Measurements from ENCODE around the gene TOGARAM1. TPM values are rescaled to one million over a fixed set of nuclear protein-coding genes. Genes with fewer than 3 reads are reported as not detected.

The TOGARAM1 gene
- polyA plus RNA-seq, 1 of the 3 experiments (the other 2 are of a cell fraction) = 2.1 TPM

DNA sequence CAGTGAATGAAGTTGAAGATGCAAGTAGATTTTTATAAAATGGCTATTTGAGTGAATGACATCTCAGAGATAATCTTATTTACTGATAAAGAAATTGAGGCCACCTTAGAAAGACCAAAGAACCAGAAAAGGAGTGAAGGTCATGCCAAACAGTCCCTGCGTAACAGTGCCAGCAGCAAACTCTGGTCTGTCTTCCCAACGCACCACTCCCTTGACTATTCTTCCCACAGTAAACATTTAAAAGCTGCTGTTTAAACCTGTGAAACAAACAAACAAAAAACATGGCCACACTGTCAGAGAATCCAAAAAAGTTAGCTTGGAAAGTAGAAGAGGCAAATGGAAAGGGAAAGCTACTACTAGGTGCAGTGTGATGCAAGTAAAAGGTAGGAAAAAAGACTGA lies 120.4 kb downstream of the TOGARAM1 start (continued):
- TF ChIP-seq, protein P1, sequence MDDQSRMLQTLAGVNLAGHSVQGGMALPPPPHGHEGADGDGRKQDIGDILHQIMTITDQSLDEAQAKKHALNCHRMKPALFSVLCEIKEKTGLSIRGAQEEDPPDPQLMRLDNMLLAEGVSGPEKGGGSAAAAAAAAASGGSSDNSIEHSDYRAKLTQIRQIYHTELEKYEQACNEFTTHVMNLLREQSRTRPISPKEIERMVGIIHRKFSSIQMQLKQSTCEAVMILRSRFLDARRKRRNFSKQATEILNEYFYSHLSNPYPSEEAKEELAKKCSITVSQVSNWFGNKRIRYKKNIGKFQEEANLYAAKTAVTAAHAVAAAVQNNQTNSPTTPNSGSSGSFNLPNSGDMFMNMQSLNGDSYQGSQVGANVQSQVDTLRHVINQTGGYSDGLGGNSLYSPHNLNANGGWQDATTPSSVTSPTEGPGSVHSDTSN (IDR thresholded peaks at IDR 0.05) = no peak
- TF ChIP-seq FOSL2 (IDR thresholded peaks at IDR 0.05; ENCODE audit: borderline replicate concordance, low read depth) = no peak
- no peak for TF ChIP-seq POLR2AphosphoS5 (IDR thresholded peaks at IDR 0.05; ENCODE audit: low read depth, low read length)

DNA sequence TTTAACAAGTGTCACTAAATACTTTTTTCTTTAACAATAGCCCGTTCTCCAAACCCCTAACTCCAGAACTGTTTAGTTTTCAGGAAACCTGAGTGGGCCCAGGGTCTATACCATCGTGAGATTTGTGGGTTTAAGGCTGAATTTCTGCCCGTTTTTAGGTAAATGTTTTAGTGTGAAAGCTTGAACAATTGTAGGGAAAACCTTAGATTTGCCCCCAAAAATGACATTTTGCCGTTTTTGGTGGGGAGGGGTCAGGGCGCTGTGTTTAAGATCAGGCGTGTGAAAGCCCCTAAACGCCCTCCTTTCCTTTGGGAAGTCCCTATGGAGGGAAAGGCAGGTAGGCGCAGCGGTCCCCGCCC lies 121.6 kb downstream of the TOGARAM1 start:
- POLR2A ChIA-PET = no interaction called here
- H3K27ac ChIP-seq (ENCODE audit: low read depth in 2 of 2, low read length in 1 of 2) = no peak overlapping the region
- no peaks in the 10 kb centered on the region for H3F3A ChIP-seq (replicated peaks; ENCODE audit: insufficient read depth)
- CTCF ChIA-PET = no interaction called here
- no peaks in the 10 kb centered on the region for H3K27me3 ChIP-seq (ENCODE audit: insufficient read depth)
- peak overlapping the region; percentile 71; the same call in 1 of the 2 replicates for H3K4me2 ChIP-seq
- no peaks in the 10 kb centered on the region for H3K9me3 ChIP-seq
- WGBS (ENCODE audit: low lambda C conversion rate) = 2% methylated on average over 7 of the region's 10 CpGs
- H2AFZ ChIP-seq (ENCODE audit: low read depth) = peak overlapping the region; percentile 98
- peak overlapping the region; percentile 46 to 72 for H3K4me3 ChIP-seq (ENCODE audit: low read depth in 2 of 2, low read length in 1 of 2)
- peaks cover 45% of the 10 kb centered on the region for H3K79me2 ChIP-seq (ENCODE audit: insufficient read depth)
- peaks cover 28% of the 10 kb centered on the region for H4K20me1 ChIP-seq (ENCODE audit: insufficient read depth)
- DNase-seq = no peak
- TF ChIP-seq MXI1 (IDR thresholded peaks at IDR 0.05; ENCODE audit: low read depth, low read length) (no peak), TAF1 (IDR thresholded peaks at IDR 0.05; ENCODE audit: borderline replicate concordance, low read depth, low read length) (no peak), MEF2A (IDR thresholded peaks at IDR 0.05; ENCODE audit: borderline replicate concordance, low read depth) (no peak), NFIC (IDR thresholded peaks at IDR 0.05; ENCODE audit: borderline replicate concordance) (no peak), GATA2 (CRISPR knock-in tag; IDR thresholded peaks at IDR 0.05) (no peak), YY1 (IDR thresholded peaks at IDR 0.05; ENCODE audit: low read depth) (no peak), GABPA (IDR thresholded peaks at IDR 0.05; ENCODE audit: low read depth) (no peak), FOXM1 (IDR thresholded peaks at IDR 0.05; ENCODE audit: low read depth) (no peak), FOSL2 (IDR thresholded peaks at IDR 0.05; ENCODE audit: borderline replicate concordance, low read depth) (no peak), ELF1 (IDR thresholded peaks at IDR 0.05) (no peak), RAD21 (IDR thresholded peaks at IDR 0.05; ENCODE audit: low read length) (no peak), SIN3A (IDR thresholded peaks at IDR 0.05; ENCODE audit: borderline replicate concordance, low read depth, low read length) (no peak)
- TF ChIP-seq, protein P2, sequence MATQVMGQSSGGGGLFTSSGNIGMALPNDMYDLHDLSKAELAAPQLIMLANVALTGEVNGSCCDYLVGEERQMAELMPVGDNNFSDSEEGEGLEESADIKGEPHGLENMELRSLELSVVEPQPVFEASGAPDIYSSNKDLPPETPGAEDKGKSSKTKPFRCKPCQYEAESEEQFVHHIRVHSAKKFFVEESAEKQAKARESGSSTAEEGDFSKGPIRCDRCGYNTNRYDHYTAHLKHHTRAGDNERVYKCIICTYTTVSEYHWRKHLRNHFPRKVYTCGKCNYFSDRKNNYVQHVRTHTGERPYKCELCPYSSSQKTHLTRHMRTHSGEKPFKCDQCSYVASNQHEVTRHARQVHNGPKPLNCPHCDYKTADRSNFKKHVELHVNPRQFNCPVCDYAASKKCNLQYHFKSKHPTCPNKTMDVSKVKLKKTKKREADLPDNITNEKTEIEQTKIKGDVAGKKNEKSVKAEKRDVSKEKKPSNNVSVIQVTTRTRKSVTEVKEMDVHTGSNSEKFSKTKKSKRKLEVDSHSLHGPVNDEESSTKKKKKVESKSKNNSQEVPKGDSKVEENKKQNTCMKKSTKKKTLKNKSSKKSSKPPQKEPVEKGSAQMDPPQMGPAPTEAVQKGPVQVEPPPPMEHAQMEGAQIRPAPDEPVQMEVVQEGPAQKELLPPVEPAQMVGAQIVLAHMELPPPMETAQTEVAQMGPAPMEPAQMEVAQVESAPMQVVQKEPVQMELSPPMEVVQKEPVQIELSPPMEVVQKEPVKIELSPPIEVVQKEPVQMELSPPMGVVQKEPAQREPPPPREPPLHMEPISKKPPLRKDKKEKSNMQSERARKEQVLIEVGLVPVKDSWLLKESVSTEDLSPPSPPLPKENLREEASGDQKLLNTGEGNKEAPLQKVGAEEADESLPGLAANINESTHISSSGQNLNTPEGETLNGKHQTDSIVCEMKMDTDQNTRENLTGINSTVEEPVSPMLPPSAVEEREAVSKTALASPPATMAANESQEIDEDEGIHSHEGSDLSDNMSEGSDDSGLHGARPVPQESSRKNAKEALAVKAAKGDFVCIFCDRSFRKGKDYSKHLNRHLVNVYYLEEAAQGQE (IDR thresholded peaks at IDR 0.05; ENCODE audit: low read depth, low read length) = no peak
- TF ChIP-seq, protein P3, sequence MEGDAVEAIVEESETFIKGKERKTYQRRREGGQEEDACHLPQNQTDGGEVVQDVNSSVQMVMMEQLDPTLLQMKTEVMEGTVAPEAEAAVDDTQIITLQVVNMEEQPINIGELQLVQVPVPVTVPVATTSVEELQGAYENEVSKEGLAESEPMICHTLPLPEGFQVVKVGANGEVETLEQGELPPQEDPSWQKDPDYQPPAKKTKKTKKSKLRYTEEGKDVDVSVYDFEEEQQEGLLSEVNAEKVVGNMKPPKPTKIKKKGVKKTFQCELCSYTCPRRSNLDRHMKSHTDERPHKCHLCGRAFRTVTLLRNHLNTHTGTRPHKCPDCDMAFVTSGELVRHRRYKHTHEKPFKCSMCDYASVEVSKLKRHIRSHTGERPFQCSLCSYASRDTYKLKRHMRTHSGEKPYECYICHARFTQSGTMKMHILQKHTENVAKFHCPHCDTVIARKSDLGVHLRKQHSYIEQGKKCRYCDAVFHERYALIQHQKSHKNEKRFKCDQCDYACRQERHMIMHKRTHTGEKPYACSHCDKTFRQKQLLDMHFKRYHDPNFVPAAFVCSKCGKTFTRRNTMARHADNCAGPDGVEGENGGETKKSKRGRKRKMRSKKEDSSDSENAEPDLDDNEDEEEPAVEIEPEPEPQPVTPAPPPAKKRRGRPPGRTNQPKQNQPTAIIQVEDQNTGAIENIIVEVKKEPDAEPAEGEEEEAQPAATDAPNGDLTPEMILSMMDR (IDR thresholded peaks at IDR 0.05) = no peak
- TF ChIP-seq, protein P4, sequence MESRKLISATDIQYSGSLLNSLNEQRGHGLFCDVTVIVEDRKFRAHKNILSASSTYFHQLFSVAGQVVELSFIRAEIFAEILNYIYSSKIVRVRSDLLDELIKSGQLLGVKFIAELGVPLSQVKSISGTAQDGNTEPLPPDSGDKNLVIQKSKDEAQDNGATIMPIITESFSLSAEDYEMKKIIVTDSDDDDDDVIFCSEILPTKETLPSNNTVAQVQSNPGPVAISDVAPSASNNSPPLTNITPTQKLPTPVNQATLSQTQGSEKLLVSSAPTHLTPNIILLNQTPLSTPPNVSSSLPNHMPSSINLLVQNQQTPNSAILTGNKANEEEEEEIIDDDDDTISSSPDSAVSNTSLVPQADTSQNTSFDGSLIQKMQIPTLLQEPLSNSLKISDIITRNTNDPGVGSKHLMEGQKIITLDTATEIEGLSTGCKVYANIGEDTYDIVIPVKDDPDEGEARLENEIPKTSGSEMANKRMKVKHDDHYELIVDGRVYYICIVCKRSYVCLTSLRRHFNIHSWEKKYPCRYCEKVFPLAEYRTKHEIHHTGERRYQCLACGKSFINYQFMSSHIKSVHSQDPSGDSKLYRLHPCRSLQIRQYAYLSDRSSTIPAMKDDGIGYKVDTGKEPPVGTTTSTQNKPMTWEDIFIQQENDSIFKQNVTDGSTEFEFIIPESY (IDR thresholded peaks at IDR 0.05; ENCODE audit: borderline replicate concordance, low read depth) = no peak
- TF ChIP-seq, protein P5, sequence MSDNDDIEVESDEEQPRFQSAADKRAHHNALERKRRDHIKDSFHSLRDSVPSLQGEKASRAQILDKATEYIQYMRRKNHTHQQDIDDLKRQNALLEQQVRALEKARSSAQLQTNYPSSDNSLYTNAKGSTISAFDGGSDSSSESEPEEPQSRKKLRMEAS (IDR thresholded peaks at IDR 0.05; ENCODE audit: low read depth) = no peak
- no peak overlapping the region; the same call in 1 of the 2 replicates for H3K9ac ChIP-seq
- H3K36me3 ChIP-seq (replicated peaks in 1 of 2; ENCODE audit: control insufficient read depth in 1 of 2, insufficient read depth in 2 of 2, low read length in 1 of 2) = no peaks in the 10 kb centered on the region
- H3K9me2 ChIP-seq = no peaks in the 10 kb centered on the region
- no peaks in the 10 kb centered on the region; a peak in 2 of 4 replicates for H3K4me1 ChIP-seq (ENCODE audit: control insufficient read depth in 1 of 2, insufficient read depth in 2 of 2, low read depth in 1 of 2, low read length in 1 of 2)
